ENCODE data around the gene IQGAP2.
"Not testable (repeated sequence)": the region's sequence is repeated elsewhere in the genome, so short reads cannot be mapped to it uniquely, and the experiment has no call there.

Gene IQGAP2

GRCh38 chr5:76571559-76571958, 168.5 kb downstream of the IQGAP2 start:
- DNase-seq (ENCODE audit: low read depth) = no peak

- DNase-seq (ENCODE audit: low read depth) = no peak
Observed at GRCh38 chr5:76576450-76576849, 173.4 kb downstream of the IQGAP2 start.

GRCh38 chr5:76576996-76577395, 173.9 kb downstream of the IQGAP2 start:
- DNase-seq (ENCODE audit: low read depth) = no peak

GRCh38 chr5:76579166-76579937, 176.3 kb downstream of the IQGAP2 start:
- DNase-seq (ENCODE audit: low read depth) = no peak

GRCh38 chr5:76580981-76581380, 177.9 kb downstream of the IQGAP2 start:
- no peak for DNase-seq (ENCODE audit: low read depth)

GRCh38 chr5:76582230-76583162, 179.4 kb downstream of the IQGAP2 start:
- DNase-seq (ENCODE audit: low read depth) = no peak

GRCh38 chr5:76583163-76584047, 180.3 kb downstream of the IQGAP2 start:
- DNase-seq (ENCODE audit: low read depth) = peak; percentile 15

- no peak for DNase-seq (ENCODE audit: low read depth)
Observed at GRCh38 chr5:76585783-76586217, 182.7 kb downstream of the IQGAP2 start.

- no peak for DNase-seq (ENCODE audit: low read depth)
Observed at GRCh38 chr5:76586531-76586930, 183.4 kb downstream of the IQGAP2 start.

- DNase-seq (ENCODE audit: low read depth) = no peak
Observed at GRCh38 chr5:76590027-76590426, 186.9 kb downstream of the IQGAP2 start.

- DNase-seq (ENCODE audit: low read depth) = no peak
Observed at GRCh38 chr5:76591366-76591765, 188.3 kb downstream of the IQGAP2 start.

- no peak for DNase-seq (ENCODE audit: low read depth)
Observed at GRCh38 chr5:76592692-76593091, 189.6 kb downstream of the IQGAP2 start.

- DNase-seq (ENCODE audit: low read depth) = no peak
Observed at GRCh38 chr5:76594107-76594506, 191.0 kb downstream of the IQGAP2 start.

GRCh38 chr5:76595755-76596481, 192.8 kb downstream of the IQGAP2 start:
- DNase-seq (ENCODE audit: low read depth) = no peak

- DNase-seq (ENCODE audit: low read depth) = no peak
Observed at GRCh38 chr5:76598531-76598930, 195.4 kb downstream of the IQGAP2 start.

- no peak for DNase-seq (ENCODE audit: low read depth)
Observed at GRCh38 chr5:76600716-76601115, 197.6 kb downstream of the IQGAP2 start.

GRCh38 chr5:76601470-76601869, 198.4 kb downstream of the IQGAP2 start:
- peak; percentile 77 for DNase-seq (ENCODE audit: low read depth)

GRCh38 chr5:76602094-76602726, 199.1 kb downstream of the IQGAP2 start:
- no peak for DNase-seq (ENCODE audit: low read depth)

GRCh38 chr5:76603991-76604390, 200.9 kb downstream of the IQGAP2 start:
- DNase-seq (ENCODE audit: low read depth) = not testable (repeated sequence)

- peak; percentile 60 for DNase-seq (ENCODE audit: low read depth)
Observed at GRCh38 chr5:76604838-76605237, 201.8 kb downstream of the IQGAP2 start.

- no peak for DNase-seq (ENCODE audit: low read depth)
Observed at GRCh38 chr5:76606701-76607100, 203.6 kb downstream of the IQGAP2 start.

All from EH (cell line).